ENCODE measurements around the gene NBEA.

NBEA gene

DNA sequence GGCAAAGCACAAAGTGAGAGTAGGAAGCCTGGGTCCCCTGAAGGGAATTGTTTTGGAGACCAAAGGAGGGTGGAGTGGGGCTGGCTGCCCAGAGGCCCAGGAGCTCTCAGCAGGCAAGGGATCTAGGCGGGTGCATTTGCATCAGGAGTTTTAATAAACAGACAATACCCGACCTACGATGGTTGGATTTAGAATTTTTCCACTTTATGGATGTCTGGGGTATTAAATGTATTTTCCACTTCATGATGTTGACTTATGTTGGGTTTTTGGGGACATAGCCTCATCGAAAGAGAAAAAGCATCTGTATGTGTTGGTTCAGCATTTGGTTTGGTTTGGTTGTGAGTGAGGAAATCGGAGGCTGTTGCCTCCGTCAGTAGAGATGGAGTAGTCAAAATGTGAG, 739.6 kb downstream of the NBEA start:
- no peak for DNase-seq (ENCODE audit: insufficient read length, low spot score)
- FAIRE-seq, result no peak
- TF ChIP-seq POLR2A (IDR thresholded peaks at IDR 0.05; ENCODE audit: low read depth, low read length), result no peak

DNA sequence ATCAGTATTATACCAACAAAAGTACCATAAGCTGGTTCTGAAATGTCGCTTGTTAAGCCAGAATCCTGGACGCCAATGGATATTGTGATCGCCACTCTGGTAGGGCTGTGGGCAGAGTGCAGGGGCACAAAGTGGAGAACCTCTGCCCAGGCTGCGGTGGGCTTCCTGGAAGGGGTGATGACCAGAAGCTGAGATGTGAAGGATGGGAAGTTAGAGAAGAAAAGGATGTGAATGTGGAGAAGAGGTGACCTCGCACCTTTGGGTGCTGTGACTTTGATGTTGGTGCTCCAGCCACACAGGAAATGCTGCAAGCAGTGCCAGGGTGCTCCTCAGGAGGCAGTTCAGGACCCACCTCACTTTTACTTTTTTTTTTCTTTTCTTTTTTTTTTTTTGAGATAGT, 742.4 kb downstream of the NBEA start:
- no peak for FAIRE-seq

DNA sequence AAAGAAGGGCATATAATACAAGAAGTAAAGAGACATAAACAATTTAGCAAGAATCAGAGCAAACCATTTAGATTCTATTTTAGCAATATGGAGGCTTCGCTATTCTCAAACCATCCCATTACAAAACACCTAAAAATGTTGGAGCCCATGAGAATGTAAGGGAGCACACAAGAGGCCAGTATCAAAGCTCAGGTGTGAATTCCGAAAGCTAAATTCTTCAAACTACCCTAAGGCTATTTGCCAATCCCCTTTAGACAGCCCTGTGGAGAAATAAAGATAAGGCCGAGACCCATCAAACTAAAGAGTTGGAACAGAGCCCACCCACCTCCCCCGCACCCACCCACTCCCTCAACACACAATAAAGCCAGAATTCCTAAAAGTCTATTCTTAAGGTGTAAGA, 745.3 kb downstream of the NBEA start:
- no peak for TF ChIP-seq POLR2A (IDR thresholded peaks at IDR 0.05; ENCODE audit: low read depth, low read length)
- no peak for DNase-seq (ENCODE audit: insufficient read length, low spot score)
- no peak for FAIRE-seq

More for the DNA sequence above, 742.4 kb downstream of the NBEA start:
- no peak for DNase-seq (ENCODE audit: insufficient read length, low spot score)
- TF ChIP-seq POLR2A (IDR thresholded peaks at IDR 0.05; ENCODE audit: low read depth, low read length), result no peak

DNA sequence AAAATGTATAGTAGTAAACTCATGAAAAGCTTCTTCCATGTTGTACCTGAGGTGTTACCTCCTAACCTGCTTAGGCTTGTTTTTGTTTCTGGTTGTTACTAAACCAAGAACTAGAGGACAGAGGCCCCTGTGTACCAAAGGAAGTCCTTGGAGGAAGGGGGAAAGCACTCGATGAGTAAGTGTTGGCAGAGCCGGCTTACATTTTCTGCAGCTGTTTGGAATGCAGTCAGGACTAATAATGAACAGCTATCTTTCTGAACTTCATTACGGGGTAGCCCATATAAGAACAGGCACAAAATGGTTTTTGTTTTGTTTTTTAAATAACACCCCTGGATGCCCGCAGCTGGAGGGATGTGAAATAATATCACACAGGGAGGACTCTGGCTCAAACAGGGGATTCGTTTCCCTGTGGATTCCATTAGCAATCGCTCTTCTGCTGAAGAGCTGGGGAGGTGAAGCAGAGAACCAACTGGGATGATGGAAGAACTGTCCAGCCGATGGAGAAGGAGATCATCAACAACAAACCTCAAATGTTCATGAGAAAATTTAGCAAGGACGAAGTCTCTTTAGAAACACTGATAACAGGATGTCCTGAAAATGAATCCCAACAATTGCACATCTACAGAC, 748.6 kb downstream of the NBEA start:
- DNase-seq (ENCODE audit: insufficient read length, low spot score) (no peak), FAIRE-seq (no peak)
- no peak for TF ChIP-seq POLR2A (IDR thresholded peaks at IDR 0.05; ENCODE audit: low read depth, low read length)

DNA sequence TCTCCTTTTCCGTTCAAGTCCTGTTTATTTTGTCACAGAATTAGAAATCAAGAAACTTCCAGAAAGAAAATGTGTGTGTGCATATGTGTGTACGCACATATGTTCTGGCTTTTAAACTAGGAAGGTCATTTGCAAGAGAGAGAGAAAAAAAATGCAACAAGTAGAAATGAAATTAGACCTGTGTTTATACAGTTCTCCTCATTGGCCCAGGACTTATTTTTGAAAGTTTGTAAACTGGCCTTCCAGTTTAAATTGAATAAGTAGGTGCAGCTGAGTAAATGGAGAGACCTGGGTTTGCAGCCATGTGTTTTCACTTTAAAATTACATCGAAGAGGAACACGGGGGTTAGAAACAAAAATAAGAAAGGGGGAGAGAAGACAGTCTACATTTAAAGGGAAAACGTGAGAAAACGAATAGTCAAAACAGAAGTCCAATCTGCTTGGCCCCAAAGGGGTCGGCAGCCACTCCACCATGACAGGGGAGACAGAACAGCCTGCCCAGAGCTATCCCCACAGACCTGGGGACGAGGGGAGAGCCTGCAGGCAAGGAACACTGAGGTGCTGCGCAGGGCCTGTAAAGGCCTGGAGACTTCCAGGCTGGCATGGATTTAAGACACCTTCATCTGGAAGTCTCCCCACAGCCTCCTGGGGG, 751.2 kb downstream of the NBEA start:
- FAIRE-seq (no peak), DNase-seq (ENCODE audit: insufficient read length, low spot score) (no peak)
- no peak for TF ChIP-seq POLR2A (IDR thresholded peaks at IDR 0.05; ENCODE audit: low read depth, low read length)

DNA sequence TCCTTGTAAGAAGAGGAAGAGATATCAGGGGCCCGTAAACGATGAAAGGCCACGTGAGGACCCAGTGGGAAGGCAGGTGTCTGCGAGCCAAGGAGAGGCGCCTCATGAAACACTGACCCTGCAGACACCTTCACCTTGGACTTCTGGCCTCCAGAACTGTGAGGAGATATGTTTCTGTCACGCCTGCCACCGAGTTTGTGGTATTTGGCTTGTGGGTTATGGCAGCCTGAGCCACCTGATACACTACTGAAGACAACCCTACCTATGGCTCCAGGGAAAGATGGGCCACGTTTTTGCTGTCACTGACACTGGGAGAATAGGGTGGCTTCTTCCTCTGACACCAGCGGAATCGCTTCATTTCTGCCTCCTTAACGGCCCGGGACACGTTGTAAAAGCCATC, 752.0 kb downstream of the NBEA start:
- no peak for FAIRE-seq
- DNase-seq (ENCODE audit: insufficient read length, low spot score), result no peak
- TF ChIP-seq POLR2A (IDR thresholded peaks at IDR 0.05; ENCODE audit: low read depth, low read length), result no peak

DNA sequence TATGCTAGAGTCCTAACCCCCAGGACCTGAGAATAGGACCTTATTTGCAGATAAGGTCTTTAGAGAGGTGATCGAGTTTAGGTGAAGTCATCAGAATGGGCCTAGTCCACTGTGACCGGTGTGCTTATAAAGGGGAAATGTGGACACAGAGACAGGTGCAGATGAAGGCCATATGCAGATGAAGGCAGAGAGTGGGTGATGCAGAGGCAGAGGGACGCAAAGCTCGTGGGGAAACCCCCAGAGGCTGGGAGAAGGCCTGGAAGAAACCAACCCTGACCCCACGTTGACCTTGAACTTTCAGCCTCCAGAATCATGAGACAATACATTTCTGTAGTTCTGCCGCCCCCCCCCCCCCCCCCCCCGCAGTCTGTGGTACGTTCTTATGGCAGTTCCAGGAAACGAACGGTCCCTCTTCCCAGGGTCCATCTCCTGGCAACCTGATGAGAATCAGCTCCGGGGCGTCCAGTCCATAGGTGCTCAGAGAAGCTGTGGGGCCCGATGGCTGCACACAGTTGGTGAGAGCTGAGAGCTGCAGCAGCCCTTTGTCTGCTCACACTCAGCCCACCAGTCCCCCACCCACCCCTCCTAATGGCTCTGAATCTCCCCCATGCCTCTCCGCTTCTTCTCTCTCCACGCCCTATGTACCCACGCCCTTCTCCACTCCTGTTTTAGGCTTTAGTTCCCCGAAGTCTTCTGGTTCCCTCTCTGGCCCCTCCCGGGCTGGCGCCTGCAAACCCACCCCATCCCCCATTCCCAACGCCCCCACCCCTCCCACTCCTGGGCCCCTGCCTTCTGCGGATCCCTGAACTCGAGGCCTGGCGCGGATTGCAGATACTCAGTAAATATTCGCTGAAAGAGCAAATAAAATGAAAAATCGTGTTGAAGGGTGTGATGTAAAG, 752.7 kb downstream of the NBEA start:
- DNase-seq (ENCODE audit: insufficient read length, low spot score), result no peak
- FAIRE-seq, result no peak
- TF ChIP-seq POLR2A (IDR thresholded peaks at IDR 0.05; ENCODE audit: low read depth, low read length), result no peak

DNA sequence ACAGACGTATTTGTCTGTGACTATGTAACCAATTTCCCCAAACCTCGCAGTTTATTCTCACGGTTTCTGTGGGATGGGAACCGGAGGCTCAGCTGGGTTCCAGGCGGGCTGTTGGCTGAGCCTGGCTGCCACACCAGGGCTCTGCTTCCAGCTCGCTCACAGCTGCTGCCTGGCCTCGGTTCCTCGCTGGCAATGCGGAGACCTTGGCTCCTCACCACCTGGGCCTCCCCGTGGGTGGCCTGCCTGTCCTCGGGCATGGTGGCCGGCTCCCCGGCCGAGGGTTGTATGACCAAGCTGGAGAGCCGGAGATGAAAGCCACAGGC, 753.3 kb downstream of the NBEA start:
- TF ChIP-seq POLR2A (IDR thresholded peaks at IDR 0.05; ENCODE audit: low read depth, low read length), result no peak
- DNase-seq (ENCODE audit: insufficient read length, low spot score) (no peak), FAIRE-seq (no peak)

DNA sequence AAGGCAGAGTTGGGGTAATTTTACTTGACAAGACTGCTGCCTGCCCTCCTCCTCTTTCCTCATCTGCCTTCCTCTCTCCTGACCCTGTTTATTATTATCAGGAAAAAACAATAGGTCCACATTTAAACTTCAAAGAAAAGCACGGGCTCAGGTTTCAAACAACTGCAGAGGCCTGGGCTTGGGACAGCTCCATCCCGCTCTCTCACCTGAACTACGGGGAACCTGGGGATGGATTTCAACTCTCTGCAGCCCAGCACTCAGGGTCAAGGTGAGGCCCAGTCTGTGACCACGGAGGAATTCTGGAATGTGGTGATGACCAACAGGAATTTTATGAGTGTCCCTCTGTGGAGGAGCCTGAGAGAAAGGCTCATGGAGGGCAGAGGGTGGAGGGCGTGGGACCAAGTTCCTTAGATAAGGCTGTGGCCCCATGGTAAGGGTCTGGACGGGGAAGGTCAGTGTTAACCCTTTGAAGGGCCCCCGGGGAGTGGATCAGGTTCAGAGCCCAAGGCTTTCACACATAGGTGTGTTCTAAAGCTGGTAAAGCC, 755.2 kb downstream of the NBEA start:
- FAIRE-seq, result no peak
- peak; percentile 8 for DNase-seq (ENCODE audit: insufficient read length, low spot score)
- TF ChIP-seq POLR2A (IDR thresholded peaks at IDR 0.05; ENCODE audit: low read depth, low read length), result no peak

DNA sequence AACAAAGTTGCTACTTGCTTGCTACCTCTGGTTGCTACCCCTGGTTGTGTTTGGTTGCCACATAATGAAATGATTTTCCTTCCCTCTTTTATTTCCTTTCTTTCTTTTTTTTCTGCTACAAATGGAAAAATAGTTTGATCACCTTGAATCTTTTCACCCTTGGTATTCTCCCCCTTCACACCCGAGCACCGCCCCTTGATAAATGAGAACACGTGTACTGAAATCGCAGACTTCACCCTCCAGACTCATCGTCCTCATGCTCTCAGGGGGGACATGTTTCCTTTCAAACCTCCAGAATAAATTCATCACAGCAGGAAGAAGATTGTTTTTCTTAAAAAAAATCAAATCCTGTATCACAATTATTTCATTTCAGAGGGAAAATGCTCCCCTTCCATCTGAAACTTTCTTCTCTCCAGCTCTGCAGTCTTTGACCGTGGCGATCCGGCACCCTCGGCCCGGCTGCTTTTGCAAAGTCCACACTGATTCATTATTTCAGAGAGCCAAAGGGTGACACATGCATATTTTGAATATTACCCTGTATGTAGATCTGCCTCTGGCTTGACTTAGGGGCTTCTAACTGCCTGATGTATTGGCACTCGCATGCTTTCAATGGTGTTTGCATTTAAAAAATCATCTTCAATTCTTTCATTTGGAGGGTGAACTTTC, 757.0 kb downstream of the NBEA start:
- no peak for DNase-seq (ENCODE audit: insufficient read length, low spot score)
- TF ChIP-seq POLR2A (IDR thresholded peaks at IDR 0.05; ENCODE audit: low read depth, low read length), result no peak

DNA sequence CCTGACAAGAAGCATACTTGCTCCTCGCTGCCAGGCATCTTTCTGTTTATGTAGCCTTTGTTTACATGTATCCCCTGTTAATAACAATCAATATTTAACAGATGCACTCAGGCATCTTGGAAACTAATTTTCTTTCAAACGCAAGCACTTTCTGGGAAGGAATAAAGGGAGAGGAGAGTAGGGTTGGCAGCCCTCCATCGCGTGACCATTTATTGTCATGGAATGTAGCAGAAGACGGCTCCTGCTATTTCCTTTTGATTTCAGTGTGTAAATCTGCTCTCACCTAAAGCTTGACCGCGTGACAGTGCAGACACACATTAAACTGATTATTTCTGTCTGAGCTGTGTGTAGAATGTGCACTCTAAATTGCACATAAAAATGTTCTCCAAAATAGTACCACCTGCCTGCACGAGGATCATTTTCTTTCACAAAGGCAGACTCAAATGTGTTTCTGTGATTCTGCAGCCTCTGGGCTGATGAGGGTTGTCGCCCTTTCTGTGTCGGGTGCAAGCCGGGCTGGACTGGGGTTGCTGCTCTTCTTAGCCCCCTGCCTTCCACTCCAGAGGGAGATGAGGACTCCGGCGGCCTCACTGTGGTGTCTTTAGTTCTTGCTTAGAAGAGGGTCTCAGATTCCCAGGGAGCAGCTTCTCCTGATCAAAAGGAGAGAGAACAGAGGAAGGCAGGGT, 757.9 kb downstream of the NBEA start:
- DNase-seq (ENCODE audit: insufficient read length, low spot score), result no peak
- FAIRE-seq, result no peak
- TF ChIP-seq POLR2A (IDR thresholded peaks at IDR 0.05; ENCODE audit: low read depth, low read length), result no peak

More for the DNA sequence above, 757.0 kb downstream of the NBEA start:
- FAIRE-seq, result no peak

DNA sequence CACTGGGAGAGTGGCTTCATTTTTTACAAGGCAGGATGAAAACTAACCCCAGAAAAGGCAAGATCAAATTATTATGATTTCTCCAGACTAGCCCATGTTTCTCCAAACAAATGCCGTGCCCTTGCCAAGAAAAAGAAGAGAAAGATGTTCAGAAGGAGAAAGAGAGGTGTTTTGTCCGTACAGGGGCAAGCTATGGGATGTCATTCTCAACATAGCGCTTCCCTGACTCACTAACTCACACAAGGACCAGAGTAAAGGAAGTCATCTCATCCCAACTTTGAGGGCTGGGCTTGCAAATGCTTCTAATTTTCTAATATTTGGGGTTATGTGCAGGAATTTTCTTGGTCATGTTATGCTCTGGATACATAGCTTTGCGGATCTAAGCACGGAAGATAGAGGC, 758.6 kb downstream of the NBEA start:
- DNase-seq (ENCODE audit: insufficient read length, low spot score), result no peak
- FAIRE-seq, result no peak
- TF ChIP-seq POLR2A (IDR thresholded peaks at IDR 0.05; ENCODE audit: low read depth, low read length), result no peak

DNA sequence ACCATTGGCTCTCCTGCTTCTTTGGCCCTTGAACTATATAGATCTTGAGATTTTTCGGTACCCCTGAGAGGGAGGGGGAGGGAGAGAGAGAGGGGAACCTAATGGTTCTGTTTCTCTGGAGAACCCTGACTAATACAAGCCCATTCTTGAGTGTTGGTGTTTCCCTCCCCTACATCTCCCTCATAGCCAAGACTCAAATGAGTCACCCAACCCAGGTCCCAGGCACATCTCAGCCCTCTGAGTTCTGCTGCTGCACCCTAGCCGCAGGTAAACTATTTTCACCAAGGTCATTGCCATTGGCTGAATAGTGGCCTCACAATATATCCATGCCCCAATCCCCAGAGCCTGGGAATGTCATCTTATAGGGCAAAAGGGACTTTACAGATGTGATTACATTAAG, 760.2 kb downstream of the NBEA start:
- FAIRE-seq, result no peak
- no peak for TF ChIP-seq POLR2A (IDR thresholded peaks at IDR 0.05; ENCODE audit: low read depth, low read length)

More for the DNA sequence above, 760.2 kb downstream of the NBEA start:
- no peak for DNase-seq (ENCODE audit: insufficient read length, low spot score)

All from H54 (cell line).